T-helper 17 cell (primary cell): Measurements from ENCODE around the gene BEST2. TPM values are rescaled to one million over a fixed set of nuclear protein-coding genes. Genes with fewer than 3 reads are reported as not detected.

ENCODE experiments used
- total RNA-seq, 4 donors: library from RNA in 2 of 4; stranded (reverse) in 2 of 4; gene quantifications; one replicate each; pipeline ENCODE4 v1.2.3 and lab custom pipeline; 2022 to 2026

BEST2 gene
- total RNA-seq, 2 donors from 2014 or later = not detected

Other genes with a start within 250 kb of the BEST2 start
- 10 to 100 TPM; 12.0 to 14.5 TPM for gene ZNF564, start 200.3 kb upstream of the BEST2 start, total RNA-seq
- gene ZNF490, start 141.0 kb upstream of the BEST2 start, total RNA-seq = 1 to 10 TPM; 6.8 to 7.0 TPM
- 10 to 100 TPM; 46.2 to 47.0 TPM for gene ZNF791, start 140.9 kb upstream of the BEST2 start, total RNA-seq
- 100 to 1,000 TPM; 157 to 181 TPM for gene MAN2B1, start 85.0 kb upstream of the BEST2 start, total RNA-seq
- 10 to 100 TPM; 10.5 to 11.1 TPM for gene WDR83, start 85.0 kb upstream of the BEST2 start, total RNA-seq
- 100 to 1,000 TPM; 126 to 147 TPM for gene DHPS, start 69.9 kb upstream of the BEST2 start, total RNA-seq
- not detected for gene GNG14, start 63.8 kb upstream of the BEST2 start, total RNA-seq
- 1 to 10 TPM; 2.9 to 3.5 TPM for gene FBXW9, start 55.2 kb upstream of the BEST2 start, total RNA-seq
- gene TNPO2, start 27.9 kb upstream of the BEST2 start, total RNA-seq = 10 to 100 TPM; 48.6 to 60.0 TPM
- gene TRIR, start 17.1 kb upstream of the BEST2 start, total RNA-seq = 100 to 1,000 TPM; 176 to 185 TPM
- 10 to 100 TPM; 29.8 to 32.6 TPM for gene GET3, start 14.3 kb upstream of the BEST2 start, total RNA-seq
- 10 to 100 TPM; 14.9 to 19.3 TPM for gene HOOK2, start 23.8 kb downstream of the BEST2 start, total RNA-seq
- 1,000 to 10,000 TPM; 1,500 to 1,584 TPM for gene JUNB, start 39.7 kb downstream of the BEST2 start, total RNA-seq
- 10 to 100 TPM; 92.6 to 97.0 TPM for gene PRDX2, start 50.0 kb downstream of the BEST2 start, total RNA-seq
- gene THSD8, start 50.3 kb downstream of the BEST2 start, total RNA-seq = 1 to 10 TPM in 1 of 2 donors, under 1 TPM in 1; 0.85 to 3.0 TPM
- gene RNASEH2A, start 54.8 kb downstream of the BEST2 start, total RNA-seq = 1 to 10 TPM; 3.1 to 5.7 TPM
- gene RTBDN, start 82.8 kb downstream of the BEST2 start, total RNA-seq = not detected
- 1 to 10 TPM; 1.5 to 4.1 TPM for gene MAST1, start 86.7 kb downstream of the BEST2 start, total RNA-seq
- 10 to 100 TPM; 17.8 to 19.8 TPM for gene DNASE2, start 129.7 kb downstream of the BEST2 start, total RNA-seq
- gene KLF1, start 135.4 kb downstream of the BEST2 start, total RNA-seq = not detected
- 10 to 100 TPM; 34.0 to 36.2 TPM for gene GCDH, start 139.4 kb downstream of the BEST2 start, total RNA-seq
- under 1 TPM; 0.52 to 0.86 TPM for gene SYCE2, start 167.5 kb downstream of the BEST2 start, total RNA-seq
- gene FARSA, start 181.9 kb downstream of the BEST2 start, total RNA-seq = 10 to 100 TPM; 23.2 to 28.3 TPM
- 100 to 1,000 TPM; 418 to 472 TPM for gene CALR, start 186.8 kb downstream of the BEST2 start, total RNA-seq
- 10 to 100 TPM; 74.1 to 82.1 TPM for gene RAD23A, start 194.1 kb downstream of the BEST2 start, total RNA-seq
- gene GADD45GIP1, start 205.4 kb downstream of the BEST2 start, total RNA-seq = 1 to 10 TPM; 6.9 to 8.3 TPM
- gene DAND5, start 217.8 kb downstream of the BEST2 start, total RNA-seq = not detected
- under 1 TPM; 0.75 to 0.86 TPM for gene NFIX, start 243.7 kb downstream of the BEST2 start, total RNA-seq